Nephron progenitor cell (in vitro differentiated cells): ENCODE measurements around the gene DAB2IP.

ENCODE experiments used
- DNase-seq: peaks from one replicate; pipeline ENCODE4 v3.0.0; 2021
- H3K27ac Mint-ChIP-seq: 2 replicates; pipeline ENCODE4 v1.8.0; 2021; ENCODE audit warnings: mild to moderate bottlenecking, moderate library complexity, mixed read lengths
- H3K27me3 Mint-ChIP-seq: 2 replicates; pipeline ENCODE4 v1.8.0; 2021; ENCODE audit warnings: mild to moderate bottlenecking, low read depth, mixed read lengths; ENCODE audit not compliant: poor library complexity
- H3K36me3 Mint-ChIP-seq: 2 replicates; pipeline ENCODE4 v1.8.0; 2021; ENCODE audit warnings: low read depth, mixed read lengths
- H3K4me1 Mint-ChIP-seq: 2 replicates; pipeline ENCODE4 v1.8.0; 2021; ENCODE audit warnings: mixed read lengths
- H3K4me3 Mint-ChIP-seq: 2 replicates; pipeline ENCODE4 v1.8.0; 2021; ENCODE audit warnings: mild to moderate bottlenecking, moderate library complexity, mixed read lengths
- H3K9me3 Mint-ChIP-seq: 2 replicates; pipeline ENCODE4 v1.8.0; 2021; ENCODE audit warnings: mild to moderate bottlenecking, moderate library complexity, mixed read lengths
- CTCF ChIP-seq: fragments of 200-600 bp; sonication (generic); IDR thresholded peaks from 2 replicates; pipeline ENCODE4 v1.5.0; 2021; ENCODE audit warnings: antibody characterized with exemption

The DAB2IP gene

GRCh38 chr9:121816845-121817450, 165.5 kb downstream of the DAB2IP start:
- no peak overlapping the region for H3K4me3 Mint-ChIP-seq
- no peak for DNase-seq
- no peaks in the 10 kb centered on the region for H3K9me3 Mint-ChIP-seq
- TF ChIP-seq CTCF = no peak
- no peak overlapping the region for H3K27ac Mint-ChIP-seq
- peaks cover 75% of the 10 kb centered on the region for H3K4me1 Mint-ChIP-seq
- peaks cover 41% of the 10 kb centered on the region for H3K27me3 Mint-ChIP-seq
- H3K36me3 Mint-ChIP-seq = no peaks in the 10 kb centered on the region

GRCh38 chr9:121817476-121817875, 166.0 kb downstream of the DAB2IP start:
- Mint-ChIP-seq H3K9me3 (no peaks in the 10 kb centered on the region), H3K4me3 (no peak overlapping the region), H3K27me3 (peaks cover 44% of the 10 kb centered on the region), H3K27ac (no peak overlapping the region), H3K36me3 (no peaks in the 10 kb centered on the region), H3K4me1 (peaks cover 79% of the 10 kb centered on the region)
- no peak for TF ChIP-seq CTCF
- no peak for DNase-seq

- Mint-ChIP-seq H3K36me3 (no peaks in the 10 kb centered on the region), H3K27ac (no peak overlapping the region), H3K27me3 (peaks cover 42% of the 10 kb centered on the region), H3K4me3 (peak overlapping the region; percentile 33), H3K9me3 (no peaks in the 10 kb centered on the region), H3K4me1 (peaks cover 75% of the 10 kb centered on the region)
- no peak for TF ChIP-seq CTCF
- DNase-seq = no peak
These were observed 166.7 kb downstream of the DAB2IP start for GRCh38 chr9:121818016-121818661.

- Mint-ChIP-seq H3K4me3 (peak overlapping the region; percentile 33), H3K9me3 (no peaks in the 10 kb centered on the region), H3K4me1 (peaks cover 70% of the 10 kb centered on the region), H3K27ac (no peak overlapping the region), H3K27me3 (peaks cover 45% of the 10 kb centered on the region), H3K36me3 (no peaks in the 10 kb centered on the region)
- no peak for TF ChIP-seq CTCF
- no peak for DNase-seq
These were observed 167.5 kb downstream of the DAB2IP start for GRCh38 chr9:121818841-121819427.

- no peak for TF ChIP-seq CTCF
- no peaks in the 10 kb centered on the region for H3K9me3 Mint-ChIP-seq
- H3K27me3 Mint-ChIP-seq = peaks cover 47% of the 10 kb centered on the region
- H3K36me3 Mint-ChIP-seq = no peaks in the 10 kb centered on the region
- peaks cover 70% of the 10 kb centered on the region for H3K4me1 Mint-ChIP-seq
- peak; percentile 63 for DNase-seq
- H3K4me3 Mint-ChIP-seq = peak overlapping the region; percentile 59
- no peak overlapping the region for H3K27ac Mint-ChIP-seq
These were observed 168.2 kb downstream of the DAB2IP start for GRCh38 chr9:121819428-121820231.
